SK-N-SH (cell line): Measurements from ENCODE around the gene SPATA32. TPM values are rescaled to one million over a fixed set of nuclear protein-coding genes. Genes with fewer than 3 reads are reported as not detected.

Source experiments
- CTCF ChIA-PET: fragments of 300-600, 350-600 bp; formaldehyde crosslinking; extraction: SDS; loops from one replicate; lab custom pipeline; 2021; lab: Yijun Ruan, JAX
- POLR2A ChIA-PET: fragments of 350-600 bp; sonication (Branson Sonifier 250); formaldehyde crosslinking; extraction: SDS; loops from one replicate; lab custom pipeline; 2020; ENCODE audit warnings: antibody characterized with exemption, inconsistent platforms; lab: Yijun Ruan, JAX
- DNase-seq: peaks from one replicate; pipeline ENCODE4 v3.0.0; 2012
- H2AFZ ChIP-seq: fragments of 200-600 bp; sonication (generic); 2 replicates; pipeline ENCODE4 v1.8.1; 2016; ENCODE audit warnings: antibody characterized with exemption, mild to moderate bottlenecking, low read depth
- H3F3A ChIP-seq: fragments of 200-600 bp; sonication (generic); replicated peaks from 2 replicates; pipeline ENCODE3; 2016; ENCODE audit warnings: antibody characterized with exemption, mild to moderate bottlenecking; ENCODE audit not compliant: insufficient read depth
- H3K27ac ChIP-seq, 2 experiments: fragments of 200-500 bp in 1 of 2; fragments of 200-600 bp in 1 of 2; sonication (Bioruptor generic) in 1 of 2; sonication (generic), shearing (Covaris generic) in 1 of 2; 2 replicates each; pipeline versions ENCODE4 v1.5.1 to v1.6.1; 2014 to 2016; ENCODE audit warnings: low read depth in 2 of 2, inconsistent platforms in 1 of 2, low read length in 1 of 2, mild to moderate bottlenecking in 1 of 2, mixed read lengths in 1 of 2
- H3K27me3 ChIP-seq: fragments of 200-600 bp; sonication (generic), shearing (Covaris generic); 2 replicates; pipeline ENCODE4 v1.6.1; 2016; ENCODE audit warnings: mixed run types; ENCODE audit not compliant: insufficient read depth
- H3K36me3 ChIP-seq, 2 experiments: fragments of 200-500 bp in 1 of 2; fragments of 200-600 bp in 1 of 2; sonication (Bioruptor generic) in 1 of 2; sonication (generic) in 1 of 2; replicated peaks in 1 of 2; 2 replicates each; pipeline versions ENCODE3 to v1.5.1; 2014 to 2016; ENCODE audit warnings: low read length in 1 of 2, mild to moderate bottlenecking in 1 of 2; ENCODE audit not compliant: insufficient read depth in 2 of 2, control insufficient read depth in 1 of 2
- H3K4me1 ChIP-seq, 2 experiments: fragments of 200-500 bp in 1 of 2; fragments of 200-600 bp in 1 of 2; sonication (Bioruptor generic) in 1 of 2; sonication (generic), shearing (Covaris generic) in 1 of 2; 2 replicates each; pipeline versions ENCODE4 v1.5.1 to v1.6.1; 2014 to 2016; ENCODE audit warnings: low read depth in 1 of 2, low read length in 1 of 2, mixed run types in 1 of 2; ENCODE audit not compliant: insufficient read depth in 2 of 2, control insufficient read depth in 1 of 2
- H3K4me2 ChIP-seq: fragments of 200-600 bp; sonication (generic), shearing (Covaris generic); 2 replicates; pipeline ENCODE4 v1.6.1; 2017; ENCODE audit warnings: mixed run types
- H3K4me3 ChIP-seq, 2 experiments: fragments of 200-500 bp in 1 of 2; fragments of 200-600 bp in 1 of 2; sonication (Bioruptor generic) in 1 of 2; sonication (generic), shearing (Covaris generic) in 1 of 2; 2 replicates each; pipeline versions ENCODE4 v1.5.1 to v1.8.1; 2014 to 2016; ENCODE audit warnings: low read depth in 2 of 2, inconsistent platforms in 1 of 2, low read length in 1 of 2, mild to moderate bottlenecking in 1 of 2, mixed read lengths in 1 of 2, moderate library complexity in 1 of 2
- H3K79me2 ChIP-seq: fragments of 200-600 bp; sonication (generic); 2 replicates; pipeline ENCODE4 v1.8.1; 2017; ENCODE audit warnings: mild to moderate bottlenecking; ENCODE audit not compliant: insufficient read depth
- H3K9ac ChIP-seq: fragments of 200-600 bp; sonication (generic); 2 replicates; pipeline ENCODE4 v1.6.1; 2017; ENCODE audit warnings: mixed run types
- H3K9me2 ChIP-seq: fragments of 200-600 bp; sonication (generic); 2 replicates; pipeline ENCODE4 v1.6.1; 2017; ENCODE audit warnings: mixed run types
- H3K9me3 ChIP-seq: fragments of 200-600 bp; sonication (generic); 2 replicates; pipeline ENCODE4 v1.6.1; 2017; ENCODE audit warnings: mixed run types, mild to moderate bottlenecking, moderate library complexity
- H4K20me1 ChIP-seq: fragments of 200-600 bp; sonication (generic); 2 replicates; pipeline ENCODE4 v1.6.1; 2017; ENCODE audit warnings: mild to moderate bottlenecking, mixed run types; ENCODE audit not compliant: insufficient read depth
- CTCF ChIP-seq: fragments of 200-600 bp; sonication (generic); IDR thresholded peaks from 2 replicates; pipeline ENCODE4 v1.6.1; 2017; ENCODE audit warnings: antibody characterized with exemption, mild to moderate bottlenecking, moderate library complexity
- ELF1 ChIP-seq: IDR thresholded peaks from 2 replicates; pipeline ENCODE4 v1.4.0; 2012
- FOSL2 ChIP-seq: IDR thresholded peaks from 2 replicates; pipeline ENCODE4 v1.4.0; 2012; ENCODE audit warnings: low read depth, mild to moderate bottlenecking, moderate library complexity, borderline replicate concordance
- FOXJ3 ChIP-seq: sonication (generic); formaldehyde crosslinking; IDR thresholded peaks from 2 replicates; pipeline ENCODE4 v1.5.1; 2020; ENCODE audit warnings: mild to moderate bottlenecking, missing genetic modification reagents
- FOXM1 ChIP-seq: IDR thresholded peaks from 2 replicates; pipeline ENCODE4 v1.4.0; 2012; ENCODE audit warnings: low read depth, mild to moderate bottlenecking
- GATA2 ChIP-seq: sonication (generic); formaldehyde crosslinking; IDR thresholded peaks from 2 replicates; pipeline ENCODE4 v1.5.0; 2020; ENCODE audit warnings: mild to moderate bottlenecking, missing genetic modification reagents
- NFIC ChIP-seq: IDR thresholded peaks from 2 replicates; pipeline ENCODE4 v1.4.0; 2012; ENCODE audit warnings: borderline replicate concordance
- RAD21 ChIP-seq: IDR thresholded peaks from 2 replicates; pipeline ENCODE4 v1.6.1; 2012; ENCODE audit warnings: mild to moderate bottlenecking, low read length
- RCOR1 ChIP-seq: fragments of 150-350 bp; IDR thresholded peaks from 2 replicates; pipeline ENCODE4 v1.6.1; 2017; ENCODE audit warnings: antibody characterized with exemption, low read length
- TAF1 ChIP-seq: IDR thresholded peaks from 2 replicates; pipeline ENCODE4 v1.6.1; 2012; ENCODE audit warnings: low read depth, mild to moderate bottlenecking, low read length, moderate library complexity, borderline replicate concordance
- WGBS: methylation state at CpG from one replicate; pipeline ENCODE4 v1.1.6; 2017; ENCODE audit warnings: low lambda C conversion rate; 5-methylcytosine and 5-hydroxymethylcytosine counted together
- polyA plus RNA-seq, 3 experiments: library from polyadenylated mRNA; depleted of rRNA; stranded (reverse); fragments of >200 nt; gene quantifications; 2 replicates each; pipeline ENCODE4 v1.2.3, GENCODE V29; 2012

Gene SPATA32
- polyA plus RNA-seq, 1 of the 3 experiments (the other 2 are of a cell fraction), result not detected

- TF ChIP-seq ELF1 (no peak), TAF1 (no peak), GATA2 (no peak), FOXM1 (no peak)
- WGBS, result 100% methylated on average over 2 of the region's 2 CpGs
- H3K4me2 ChIP-seq, result no peak overlapping the region
These were observed 24.2 kb downstream of the SPATA32 start for GRCh38 chr17:45237686-45238085.

GRCh38 chr17:45236282-45236606, 25.6 kb downstream of the SPATA32 start:
- no peak overlapping the region for H3K27ac ChIP-seq
- CTCF ChIA-PET, result interaction anchor here (0.6 to 11.1 kb wide), 27 partner anchors 9 to 636 kb away, joined by 3 to 232 read pairs (median 8); partner anchors contain the start of genes ACBD4, FMNL1, HEXIM1 and MAP3K14
- DNase-seq, result no peak

More at GRCh38 chr17:45237686-45238085, 24.2 kb downstream of the SPATA32 start:
- Histone ChIP-seq H3K27ac (no peak overlapping the region), H3F3A (no peaks in the 10 kb centered on the region), H3K4me3 (no peak overlapping the region), H3K36me3 (no peaks in the 10 kb centered on the region), H3K4me1 (peaks cover 0 to 11% of the 10 kb centered on the region in 2 experiments; a peak in 1 of 4 replicates), H3K9me3 (no peaks in the 10 kb centered on the region), H3K79me2 (no peaks in the 10 kb centered on the region), H3K9me2 (no peaks in the 10 kb centered on the region), H3K27me3 (no peaks in the 10 kb centered on the region), H3K9ac (no peak overlapping the region), H4K20me1 (no peaks in the 10 kb centered on the region), H2AFZ (no peak overlapping the region)
- POLR2A ChIA-PET, result no interaction called here
- DNase-seq, result no peak
- CTCF ChIA-PET, result interaction anchor here (2.3 to 11.1 kb wide), 4 partner anchors 17 to 150 kb away, joined by 7 to 232 read pairs (median 72); partner anchors contain the start of genes ACBD4 and FMNL1

More at GRCh38 chr17:45236282-45236606, 25.6 kb downstream of the SPATA32 start:
- Histone ChIP-seq H3K36me3 (no peaks in the 10 kb centered on the region), H2AFZ (no peak overlapping the region), H3K4me2 (no peak overlapping the region), H3K9me3 (no peaks in the 10 kb centered on the region), H3K9me2 (no peaks in the 10 kb centered on the region), H3K27me3 (no peaks in the 10 kb centered on the region), H4K20me1 (no peaks in the 10 kb centered on the region), H3F3A (no peaks in the 10 kb centered on the region), H3K4me1 (peaks cover 0 to 16% of the 10 kb centered on the region in 2 experiments; a peak in 1 of 4 replicates), H3K9ac (no peak overlapping the region), H3K4me3 (no peak overlapping the region), H3K79me2 (no peaks in the 10 kb centered on the region)
- TF ChIP-seq NFIC, result no peak
- TF ChIP-seq FOXJ3 (CRISPR knock-in tag), result no peak
- no peak for TF ChIP-seq RAD21
- TF ChIP-seq RCOR1, result no peak
- TF ChIP-seq CTCF, result no peak
- TF ChIP-seq FOSL2, result no peak
- 40% methylated on average over 1 of the region's 5 CpGs for WGBS
- POLR2A ChIA-PET, result no interaction called here
